D341Med (cell line): Measurements from ENCODE around the gene LGALS9B.
"Not testable (repeated sequence)": the region's sequence is repeated elsewhere in the genome, so short reads cannot be mapped to it uniquely, and the experiment has no call there.

ENCODE experiments used
- DNase-seq: peaks from one replicate; pipeline ENCODE4 v3.0.0; 2012; ENCODE audit warnings: low spot score

LGALS9B gene

DNA sequence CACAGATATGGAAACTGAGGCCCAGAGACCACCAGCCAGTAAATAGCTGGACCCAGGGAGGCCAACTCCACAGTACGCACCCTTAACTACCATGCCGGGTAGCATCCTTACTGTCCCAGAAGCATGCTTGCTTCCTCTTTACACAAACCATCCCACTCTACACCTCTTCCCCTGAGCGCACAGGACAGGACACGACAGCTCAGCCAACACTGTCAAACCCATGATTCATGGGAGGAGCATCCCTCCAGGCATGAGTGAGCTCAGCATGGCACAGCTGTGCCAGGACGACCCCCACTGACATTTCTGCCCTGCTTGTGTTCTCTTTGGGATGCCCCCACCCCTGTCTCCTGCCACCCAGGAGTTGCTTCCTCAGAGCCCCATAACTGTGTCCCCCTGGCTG, 340 bp downstream of the LGALS9B start:
- DNase-seq = not testable (repeated sequence)

DNA sequence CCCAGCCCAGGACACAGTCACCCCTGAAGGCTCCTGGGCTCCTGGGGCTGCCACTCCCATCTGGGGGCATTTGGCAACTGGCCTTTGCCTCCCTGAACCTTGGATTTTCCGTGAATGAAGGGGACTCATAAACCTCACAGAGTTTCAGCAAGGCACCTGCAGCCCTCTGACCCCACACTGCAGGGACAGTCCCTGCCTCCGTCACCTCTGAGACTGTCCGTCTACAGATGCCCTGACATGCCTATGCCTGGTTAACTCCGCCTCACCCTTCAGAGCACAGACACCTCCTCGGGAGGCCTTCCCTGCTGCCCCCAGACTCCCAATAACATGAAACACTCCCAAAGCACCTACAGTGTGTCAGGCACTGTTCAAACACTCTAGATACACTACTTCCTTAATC, 786 bp downstream of the LGALS9B start:
- not testable (repeated sequence) for DNase-seq

DNA sequence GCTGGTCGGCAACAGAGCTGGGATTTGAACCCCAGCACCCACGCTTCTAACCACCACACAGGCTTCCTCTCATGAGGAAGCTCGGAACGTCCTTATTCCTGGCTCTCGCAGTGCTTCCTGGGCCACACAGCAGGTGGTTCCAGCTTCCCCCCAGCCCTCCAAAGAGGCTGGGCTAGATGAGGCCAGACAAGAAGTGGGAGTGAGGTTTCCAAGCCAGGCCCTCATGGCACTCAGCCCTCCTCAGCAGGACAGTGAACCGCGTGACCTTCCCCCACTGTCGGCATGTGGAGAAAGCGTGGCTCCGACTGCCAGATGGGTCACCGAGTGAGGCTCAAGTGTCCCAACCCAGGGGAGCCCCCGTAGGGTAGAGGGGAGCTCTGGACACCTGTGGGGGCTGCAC, 1.8 kb downstream of the LGALS9B start:
- not testable (repeated sequence) for DNase-seq

DNA sequence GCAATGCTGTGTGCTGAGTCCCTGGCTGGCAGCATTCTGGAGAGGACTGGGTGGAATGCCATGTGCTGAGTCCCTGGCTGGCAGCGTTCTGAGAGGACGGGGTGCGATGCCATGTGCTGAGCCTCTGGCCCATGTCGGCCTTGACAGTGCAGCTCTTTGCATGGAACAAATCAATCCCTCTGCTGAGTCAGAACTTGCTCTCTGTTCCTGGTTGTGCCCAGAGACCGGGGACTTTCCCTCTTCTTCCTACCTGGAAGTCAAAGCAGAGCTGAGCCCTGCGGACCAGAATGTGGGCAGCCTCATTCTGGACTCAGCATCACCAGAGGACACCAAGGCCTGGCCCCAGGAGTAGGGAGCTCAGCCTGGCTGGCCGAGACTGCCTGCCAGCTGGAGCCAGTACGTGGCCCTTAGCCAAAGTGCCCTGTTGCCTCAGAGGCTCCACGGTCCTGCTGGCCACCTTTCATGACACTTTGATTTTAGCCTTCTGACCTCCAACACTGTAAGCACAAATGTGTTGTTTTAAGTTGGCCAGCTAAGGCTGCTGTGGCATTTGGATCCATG, 2.4 kb downstream of the LGALS9B start:
- DNase-seq = not testable (repeated sequence)

DNA sequence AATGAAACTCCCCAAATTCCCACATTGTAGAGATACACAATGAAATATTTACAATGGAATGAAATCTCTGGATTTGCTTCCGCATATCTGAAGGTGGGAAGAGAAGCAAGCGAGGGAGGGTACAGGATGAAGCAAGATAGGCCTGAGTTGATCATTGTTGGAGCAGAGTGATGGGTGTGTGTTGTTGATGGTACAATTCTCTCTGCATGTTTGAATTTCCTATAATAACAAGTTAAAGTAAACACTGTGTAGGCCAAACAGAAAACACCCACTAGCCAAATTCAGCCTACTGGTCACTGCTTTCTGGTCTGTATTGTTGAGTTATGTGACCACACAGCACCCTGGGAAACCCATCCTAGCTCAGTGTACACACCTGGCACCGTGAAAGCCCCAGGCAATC, 5.2 kb downstream of the LGALS9B start:
- not testable (repeated sequence) for DNase-seq

DNA sequence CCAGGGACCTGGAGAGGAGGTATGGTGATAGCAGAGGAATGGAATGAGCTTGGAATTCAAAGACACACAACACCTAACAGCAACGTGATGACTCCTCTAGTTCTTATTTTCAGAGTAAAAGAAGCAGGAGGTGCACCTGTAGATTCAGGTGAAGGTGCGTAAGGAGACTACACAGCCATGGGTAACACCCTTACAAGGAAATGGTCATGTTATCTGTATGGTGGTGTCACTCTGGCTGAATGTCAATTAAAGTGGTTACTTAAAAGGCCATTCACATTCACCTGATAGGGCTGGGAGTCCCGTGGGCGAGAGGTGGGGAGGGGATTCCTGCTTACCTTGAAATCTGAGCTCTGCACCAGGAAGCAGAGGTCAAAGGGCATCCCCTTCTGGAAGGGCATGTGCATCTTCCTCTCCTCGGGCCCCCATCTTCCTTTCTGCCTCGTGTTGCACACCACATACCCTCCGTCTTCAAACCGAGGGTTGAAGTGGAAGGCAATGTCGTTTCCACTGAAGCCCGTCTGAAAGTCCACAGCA, 9.4 kb downstream of the LGALS9B start:
- not testable (repeated sequence) for DNase-seq

DNA sequence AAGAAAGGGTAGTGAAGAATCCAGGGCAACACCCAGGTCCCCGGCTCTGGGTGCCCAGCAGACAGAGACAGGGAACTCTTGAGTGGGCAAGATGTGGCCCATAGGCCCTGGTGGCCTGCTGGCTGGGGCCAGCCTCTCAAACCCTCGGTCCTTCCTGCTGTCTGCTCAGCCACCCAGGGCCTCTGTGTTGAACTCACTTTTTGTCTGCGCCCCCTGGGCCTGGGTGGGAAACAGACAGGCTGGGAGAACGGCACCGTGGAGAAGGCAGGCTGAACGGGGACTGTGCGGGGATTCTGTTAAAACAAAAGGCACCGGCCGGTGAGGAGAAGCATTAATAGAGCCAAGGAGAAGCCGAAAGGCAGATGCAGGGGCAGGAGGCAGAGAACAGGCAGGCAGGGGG, 12.2 kb downstream of the LGALS9B start:
- not testable (repeated sequence) for DNase-seq

DNA sequence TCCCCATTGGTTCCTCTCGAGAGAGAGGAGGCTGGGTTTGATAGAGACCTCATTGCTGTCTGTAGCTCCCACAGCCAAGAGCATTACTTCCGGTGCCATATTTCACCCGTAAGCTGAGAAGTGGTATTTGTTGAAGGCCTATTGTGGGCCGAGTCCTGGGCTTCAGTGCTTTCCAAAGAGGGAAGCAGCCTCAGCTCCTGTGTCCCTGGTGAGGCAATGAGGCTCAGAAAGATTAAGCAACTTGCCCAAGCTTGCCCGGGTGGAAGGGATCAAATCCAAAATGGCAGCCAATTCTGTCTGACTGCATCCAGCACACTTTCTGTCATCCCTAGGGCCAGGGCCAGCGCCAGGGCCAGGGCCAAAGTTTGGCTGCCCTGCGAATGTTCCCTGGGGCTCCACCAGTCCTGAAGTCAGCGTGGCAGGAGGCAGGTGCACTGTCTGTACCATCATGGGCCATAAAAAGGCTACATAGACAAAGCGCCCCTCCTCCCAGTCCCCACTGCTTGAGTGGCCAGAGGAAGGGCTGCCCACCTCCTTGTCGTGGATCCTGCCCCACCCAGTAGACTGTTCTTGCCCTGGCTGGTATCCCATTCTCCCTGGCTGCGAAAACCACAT, 13.4 kb downstream of the LGALS9B start:
- not testable (repeated sequence) for DNase-seq

DNA sequence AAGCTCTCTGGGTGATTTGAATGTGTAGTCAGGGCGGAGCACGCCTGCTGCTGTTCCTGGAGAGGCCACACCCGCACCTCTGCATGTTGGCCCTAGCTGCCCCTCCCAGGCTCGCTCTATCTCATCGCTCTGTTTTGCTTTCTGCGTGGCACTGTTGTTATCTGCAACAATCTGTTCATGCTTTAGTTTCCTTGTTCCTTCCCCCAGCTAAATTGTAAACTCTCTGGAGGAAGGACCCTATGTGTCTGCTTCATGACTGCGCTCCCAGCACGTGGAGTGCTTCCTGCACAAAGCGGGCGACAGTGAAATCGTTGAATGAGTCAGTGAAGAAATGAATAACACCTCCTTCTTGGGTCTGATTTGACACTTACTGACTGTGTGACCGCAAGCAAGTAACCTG, 16.5 kb downstream of the LGALS9B start:
- DNase-seq = not testable (repeated sequence)

DNA sequence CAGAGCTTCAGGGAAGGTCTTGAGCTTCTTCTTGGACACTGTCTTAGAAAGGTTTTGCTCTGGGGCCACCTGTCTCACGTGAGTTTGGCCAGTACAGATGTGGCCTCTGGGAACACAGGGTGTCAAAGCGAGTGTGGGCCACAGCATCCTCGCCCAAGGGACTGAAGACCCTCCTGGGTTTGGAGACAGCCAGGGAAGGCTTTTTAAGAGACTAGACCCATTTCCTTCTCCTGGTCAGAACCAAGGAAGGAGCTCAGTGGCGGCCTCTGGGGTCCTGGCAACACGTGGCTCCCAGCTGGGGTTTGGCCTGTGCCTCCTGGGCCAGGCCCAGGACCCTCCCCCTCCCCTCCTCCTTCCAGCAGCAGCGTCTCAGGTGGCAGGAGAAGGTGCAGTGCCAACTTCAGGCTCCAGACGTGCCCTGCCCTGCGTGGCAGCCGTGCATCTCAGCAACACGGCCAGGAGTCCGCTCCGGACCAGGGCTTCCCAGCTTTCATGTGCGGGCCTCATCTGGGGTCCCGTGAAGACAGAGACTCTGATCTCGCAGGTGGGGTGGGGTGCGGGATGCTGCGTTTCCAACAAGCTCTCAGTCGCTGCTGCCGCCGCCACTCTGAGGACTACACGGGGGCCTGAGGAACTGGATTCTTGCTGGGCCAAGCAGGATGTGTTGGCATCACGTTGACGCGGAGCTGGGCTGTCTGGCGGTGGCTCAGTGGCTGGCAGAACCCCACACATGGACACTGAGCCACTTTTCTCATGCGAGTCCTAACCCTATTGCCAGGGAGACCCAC, 19.6 kb downstream of the LGALS9B start:
- not testable (repeated sequence) for DNase-seq

DNA sequence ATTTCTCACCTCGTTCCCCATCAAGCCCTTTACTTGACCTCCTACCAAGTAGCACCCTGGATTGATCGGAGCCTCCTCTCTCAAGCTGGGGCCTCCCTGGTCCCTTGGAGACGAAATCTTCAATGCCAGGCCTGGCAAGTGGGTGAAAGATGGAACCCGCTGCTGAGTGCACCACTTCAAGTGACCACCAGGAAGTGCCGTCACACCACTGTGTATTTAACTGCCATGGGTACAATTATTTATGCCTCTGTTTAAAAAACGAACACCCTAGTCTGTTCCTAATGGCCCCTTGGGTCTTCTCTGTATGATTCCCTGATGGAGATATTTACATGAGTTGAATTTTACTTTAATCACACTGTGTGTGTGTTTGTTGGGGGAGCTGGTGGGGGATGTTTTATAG, 20.4 kb downstream of the LGALS9B start:
- not testable (repeated sequence) for DNase-seq

DNA sequence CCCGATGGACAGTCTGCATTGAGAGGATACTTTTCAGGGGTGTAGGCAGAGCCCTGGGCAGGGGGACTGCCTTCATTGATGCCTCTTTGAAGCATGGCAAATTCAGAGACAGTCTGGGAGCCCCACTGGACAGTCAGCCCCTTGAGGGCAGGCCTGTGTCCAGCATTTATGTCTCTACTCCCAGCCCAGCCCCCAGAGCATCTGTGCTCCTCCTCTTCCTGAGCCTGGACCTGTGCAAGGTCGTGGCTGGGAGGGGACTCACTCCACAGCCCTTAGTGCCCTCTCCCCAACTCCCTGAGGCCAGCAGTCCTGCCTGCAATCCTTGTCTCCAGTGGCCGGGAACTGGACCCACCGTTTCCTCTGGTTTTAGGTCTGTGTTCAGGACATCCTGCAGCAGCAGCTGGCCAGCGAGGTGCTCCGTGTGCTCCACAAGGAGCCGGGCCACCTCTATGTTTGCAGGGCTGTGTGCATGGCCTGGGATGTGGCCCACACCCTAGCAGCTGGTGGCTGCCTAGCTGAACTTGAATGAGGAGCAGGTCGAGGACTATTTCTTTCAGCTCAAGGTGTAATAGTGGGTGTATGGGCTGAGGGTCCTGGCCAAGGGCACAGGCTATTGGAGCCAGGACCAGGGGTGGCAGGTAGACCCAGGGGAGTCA, 22.6 kb downstream of the LGALS9B start:
- not testable (repeated sequence) for DNase-seq

DNA sequence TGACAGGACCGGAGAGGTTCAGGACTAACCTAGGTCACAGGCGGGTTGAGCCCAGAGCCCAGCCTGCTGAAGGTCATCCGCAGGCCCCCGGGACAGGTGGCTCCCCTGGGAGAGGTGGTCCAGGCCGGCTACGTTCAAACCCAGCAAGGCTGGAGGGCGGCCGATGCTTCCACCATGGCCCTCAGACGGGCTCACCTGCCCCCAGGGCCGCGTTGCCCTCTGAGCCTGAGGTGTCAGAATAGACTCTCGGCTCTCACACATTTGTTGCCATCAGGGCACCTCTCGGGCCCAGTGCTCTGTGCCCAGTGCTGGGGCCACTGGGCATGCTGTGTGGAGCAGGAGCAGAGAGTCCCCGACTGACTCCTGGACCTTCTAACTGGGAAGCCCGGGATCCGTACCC, 23.2 kb downstream of the LGALS9B start:
- DNase-seq = not testable (repeated sequence)

DNA sequence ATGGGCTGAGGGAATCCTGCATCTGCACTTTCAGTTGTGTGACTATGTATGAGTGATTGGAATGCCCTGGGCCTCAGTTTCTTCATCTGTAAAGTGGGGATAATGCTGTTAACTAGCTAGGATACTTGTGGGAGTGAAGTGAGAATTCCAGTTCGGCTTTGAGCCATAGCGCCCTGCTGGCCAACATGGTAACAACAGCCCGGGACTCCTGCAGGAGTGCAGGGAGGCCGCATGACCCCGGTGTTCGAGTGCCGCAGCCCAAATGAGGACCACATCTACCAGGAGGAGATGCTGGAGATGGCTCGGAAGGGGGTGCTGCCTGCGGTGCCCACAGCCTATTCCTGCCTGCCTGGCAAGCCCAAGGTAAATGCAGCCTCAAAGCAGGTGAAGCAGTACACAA, 23.7 kb downstream of the LGALS9B start:
- DNase-seq = not testable (repeated sequence)

DNA sequence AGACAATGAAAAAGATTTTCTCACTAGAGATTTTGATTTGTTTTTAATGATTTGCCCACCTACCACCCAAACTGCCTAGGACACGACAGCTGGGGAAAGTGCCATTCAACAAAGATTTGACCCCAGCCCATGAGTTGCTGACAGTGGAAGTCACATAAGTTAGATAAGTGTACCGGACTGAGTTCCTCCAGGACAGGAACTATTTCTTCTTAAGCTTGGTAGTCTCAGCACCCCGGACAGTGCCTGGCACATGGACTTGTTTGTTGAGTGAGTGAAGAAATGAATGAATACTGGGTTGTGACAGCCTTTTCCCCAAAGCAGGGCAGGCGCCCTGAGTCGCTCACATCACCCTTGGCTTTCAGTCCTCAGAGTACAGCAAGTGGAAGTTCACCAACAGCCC, 26.7 kb downstream of the LGALS9B start:
- DNase-seq = not testable (repeated sequence)

DNA sequence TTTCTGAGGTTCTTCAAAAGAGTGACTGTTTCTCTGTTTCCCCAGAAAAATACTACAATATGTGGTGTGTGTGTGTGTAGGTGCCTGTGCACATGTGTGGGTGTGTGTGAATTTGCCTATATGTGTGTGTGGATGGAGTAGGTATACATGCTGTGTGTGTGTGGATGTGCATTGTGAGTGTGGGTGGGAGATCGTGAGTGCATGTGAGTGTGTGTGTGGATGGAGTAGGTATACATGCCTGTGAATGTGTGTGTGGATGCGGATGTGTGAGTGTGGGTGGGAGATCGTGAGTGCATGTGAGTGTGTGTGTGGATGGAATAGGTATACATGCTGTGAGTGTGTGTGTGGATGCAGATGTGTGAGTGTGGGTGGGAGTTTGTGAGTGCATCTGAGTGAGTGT, 32.2 kb downstream of the LGALS9B start:
- not testable (repeated sequence) for DNase-seq

DNA sequence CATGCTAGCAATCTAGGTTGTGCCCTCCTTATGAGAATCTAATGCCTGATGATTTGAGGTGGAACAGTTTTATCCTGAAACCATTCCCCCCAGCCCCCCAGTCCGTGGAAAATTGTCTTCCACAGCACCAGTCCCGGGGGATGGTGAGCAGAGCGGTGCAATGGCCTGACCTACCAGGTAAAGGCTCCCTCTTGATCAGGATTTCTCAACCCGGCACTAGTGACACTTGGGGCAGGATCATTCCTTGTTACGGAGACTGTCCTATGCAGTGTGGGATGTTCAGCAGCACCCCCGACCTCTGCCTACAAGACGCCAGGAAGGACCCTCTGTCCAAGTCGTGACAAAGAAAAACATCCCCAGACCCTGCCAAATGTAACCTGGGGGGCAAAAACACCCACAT, 34.0 kb downstream of the LGALS9B start:
- DNase-seq = not testable (repeated sequence)

DNA sequence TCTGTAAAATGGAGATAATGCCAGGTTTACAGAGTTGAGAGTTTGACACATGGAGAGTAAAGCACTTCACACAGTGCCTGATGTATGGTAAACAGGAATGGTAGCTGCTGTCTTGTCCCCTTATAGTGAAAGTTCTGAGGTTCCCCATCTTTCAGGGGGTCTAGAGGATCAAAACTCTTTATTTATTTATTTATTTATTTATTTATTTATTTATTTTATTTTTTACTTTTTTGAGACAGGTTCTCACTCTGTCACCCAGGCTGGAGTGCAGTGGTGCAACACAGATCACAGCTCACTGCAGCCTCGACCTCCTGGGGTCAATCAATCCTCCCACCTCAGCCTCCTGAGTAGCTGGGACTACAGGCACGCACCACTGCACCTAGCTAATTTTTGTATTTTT, 40.1 kb downstream of the LGALS9B start:
- DNase-seq = not testable (repeated sequence)

DNA sequence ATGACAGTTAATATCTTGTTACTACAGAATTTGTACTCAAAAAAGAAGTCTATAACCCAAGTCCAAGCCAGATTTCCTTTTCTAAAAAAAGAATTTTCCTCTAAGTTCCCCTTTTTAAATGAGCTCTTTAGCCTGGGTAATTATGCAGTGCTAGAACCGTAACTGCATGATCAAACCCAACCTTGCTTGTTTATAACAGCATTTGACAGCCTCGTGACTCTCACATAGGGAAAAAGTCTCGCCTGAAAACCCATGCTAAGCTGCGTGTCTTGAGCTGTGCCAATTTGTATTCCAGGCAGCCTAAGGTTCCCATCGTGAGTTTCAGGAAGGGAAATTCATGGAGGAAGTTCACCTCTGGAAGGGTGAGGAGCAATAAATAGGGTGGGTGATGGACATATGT, 44.5 kb downstream of the LGALS9B start:
- DNase-seq = not testable (repeated sequence)

DNA sequence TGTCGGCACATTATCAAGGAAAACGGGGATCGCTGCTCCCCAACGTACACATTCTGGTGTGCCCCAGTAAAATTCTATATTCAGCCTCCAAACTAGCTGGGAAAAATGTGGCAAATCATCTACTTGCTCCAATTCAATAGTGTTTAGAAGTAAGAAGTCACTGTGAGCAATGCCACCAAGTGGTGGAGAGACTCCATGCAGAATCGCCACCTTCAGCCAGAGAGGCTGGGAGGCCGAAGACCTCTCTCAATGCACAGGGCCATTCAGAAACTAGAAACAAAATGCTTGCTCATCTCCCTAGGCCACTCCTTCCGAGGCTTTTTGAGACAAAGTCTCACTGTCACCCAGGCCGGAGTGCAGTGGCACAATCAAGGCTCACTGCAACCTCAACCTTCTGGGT, 48.5 kb downstream of the LGALS9B start:
- DNase-seq = not testable (repeated sequence)

DNA sequence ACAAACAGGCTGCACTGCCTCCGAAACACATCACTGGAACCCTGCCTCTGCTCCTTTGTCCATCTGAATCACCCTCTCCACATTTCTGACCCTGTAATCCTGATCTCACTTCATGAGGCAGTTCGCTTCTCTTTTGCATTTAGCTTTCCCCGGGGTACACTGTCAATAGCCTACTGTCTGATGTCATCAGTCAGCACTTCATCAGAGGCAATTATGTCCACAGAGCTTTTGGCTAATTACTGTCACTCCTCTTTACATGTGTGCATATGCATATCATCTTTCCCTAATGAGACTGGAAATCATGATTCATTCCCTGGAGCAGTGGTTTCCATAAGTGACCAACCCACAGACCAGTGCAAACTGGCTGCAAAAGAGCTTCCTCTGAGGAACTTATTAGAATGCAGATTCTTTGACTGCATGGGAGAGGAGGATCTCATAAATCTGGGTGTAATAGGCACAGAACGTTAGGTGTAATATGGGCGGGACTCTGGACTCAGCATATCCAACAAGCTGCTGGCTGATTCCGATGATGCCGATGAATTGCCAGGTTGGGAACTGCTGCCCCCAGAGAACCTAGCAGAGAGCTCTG, 49.8 kb downstream of the LGALS9B start:
- not testable (repeated sequence) for DNase-seq

DNA sequence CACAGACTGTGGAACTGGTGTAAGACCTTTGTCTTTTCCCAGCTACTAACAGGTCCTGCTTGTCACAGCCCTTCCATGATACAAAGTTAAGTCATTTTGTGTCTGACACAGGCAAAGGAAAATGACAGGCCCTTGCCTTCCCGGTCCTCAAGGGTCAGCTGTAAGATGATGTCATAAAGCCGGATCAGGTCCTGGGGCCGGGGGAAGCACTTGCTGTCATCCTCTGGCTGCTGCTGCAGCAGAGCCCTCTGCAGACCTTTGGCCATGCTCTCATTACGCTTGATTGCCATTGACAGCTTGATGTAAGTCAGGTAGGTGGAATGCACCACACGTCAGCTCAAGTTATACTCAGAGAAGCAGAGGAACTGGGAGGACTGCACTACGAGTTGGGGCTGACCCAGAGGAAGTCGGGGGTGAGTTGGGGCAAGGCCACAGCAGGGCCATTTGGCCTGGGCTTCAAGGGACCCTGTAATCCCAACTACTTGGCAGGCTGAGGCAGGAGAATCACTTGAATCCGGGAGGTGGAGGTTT, 50.9 kb downstream of the LGALS9B start:
- not testable (repeated sequence) for DNase-seq
